HEK293T (cell line): ENCODE data around the gene KLK14.

Experiments used
- CTCF ChIA-PET: fragments of 350-600 bp; formaldehyde crosslinking; extraction: SDS; loops from one replicate; lab custom pipeline; 2021; ENCODE audit warnings: antibody characterized with exemption, inconsistent platforms; lab: Yijun Ruan, JAX
- POLR2A ChIA-PET: fragments of 350-600 bp; formaldehyde crosslinking; extraction: SDS; loops from one replicate; lab custom pipeline; 2020; ENCODE audit warnings: antibody characterized with exemption, inconsistent platforms; lab: Yijun Ruan, JAX
- DNase-seq: peaks from one replicate; pipeline ENCODE4 v3.0.0; 2012; ENCODE audit warnings: mixed read lengths; ENCODE audit errors: extremely low spot score
- ARNT ChIP-seq: fragments of 450-650 bp; IDR thresholded peaks from 2 replicates; pipeline ENCODE4 v1.6.1; 2017; ENCODE audit warnings: mild to moderate bottlenecking
- BHLHE40 ChIP-seq: fragments of 450-650 bp; IDR thresholded peaks from 2 replicates; pipeline ENCODE4 v1.6.1; 2016; ENCODE audit warnings: mild to moderate bottlenecking, moderate library complexity, borderline replicate concordance
- CTBP1 ChIP-seq: fragments of 450-650 bp; IDR thresholded peaks from 2 replicates; pipeline ENCODE4 v1.6.1; 2016; ENCODE audit warnings: borderline replicate concordance
- ELF4 ChIP-seq: fragments of 450-650 bp; IDR thresholded peaks from 2 replicates; pipeline ENCODE4 v1.6.1; 2017; ENCODE audit warnings: antibody characterized with exemption
- FOXA1 ChIP-seq: fragments of 450-650 bp; IDR thresholded peaks from 2 replicates; pipeline ENCODE4 v1.6.1; 2016; ENCODE audit warnings: mild to moderate bottlenecking
- FOXK2 ChIP-seq: fragments of 450-650 bp; IDR thresholded peaks from 2 replicates; pipeline ENCODE4 v1.6.1; 2016; ENCODE audit warnings: mild to moderate bottlenecking
- FOXM1 ChIP-seq: fragments of 450-650 bp; IDR thresholded peaks from 2 replicates; pipeline ENCODE4 v1.6.1; 2017; ENCODE audit warnings: mild to moderate bottlenecking, borderline replicate concordance
- HDGF ChIP-seq: fragments of 450-650 bp; IDR thresholded peaks from 2 replicates; pipeline ENCODE4 v1.6.1; 2017; ENCODE audit warnings: antibody characterized with exemption, borderline replicate concordance
- L3MBTL2 ChIP-seq: fragments of 450-650 bp; conservative IDR thresholded peaks from 2 replicates; pipeline ENCODE4 v1.6.1; 2016; ENCODE audit warnings: mild to moderate bottlenecking
- LEF1 ChIP-seq: fragments of 450-650 bp; IDR thresholded peaks from 2 replicates; pipeline ENCODE4 v1.6.1; 2017; ENCODE audit warnings: mild to moderate bottlenecking, borderline replicate concordance
- NFRKB ChIP-seq: fragments of 450-650 bp; IDR thresholded peaks from 2 replicates; pipeline ENCODE4 v1.6.1; 2016; ENCODE audit warnings: mild to moderate bottlenecking, moderate library complexity
- PKNOX1 ChIP-seq: fragments of 450-650 bp; IDR thresholded peaks from 2 replicates; pipeline ENCODE4 v1.6.1; 2016
- SP1 ChIP-seq: fragments of 450-650 bp; IDR thresholded peaks from 2 replicates; pipeline ENCODE4 v1.6.1; 2017
- SUZ12 ChIP-seq: fragments of 450-650 bp; IDR thresholded peaks from 2 replicates; pipeline ENCODE4 v1.6.1; 2016; ENCODE audit warnings: mild to moderate bottlenecking
- TARDBP ChIP-seq: fragments of 450-650 bp; IDR thresholded peaks from 2 replicates; pipeline ENCODE4 v1.6.1; 2016
- ZNF384 ChIP-seq: fragments of 450-650 bp; IDR thresholded peaks from 2 replicates; pipeline ENCODE4 v1.6.1; 2016

Gene KLK14

GRCh38 chr19:51103926-51104341 lies 21.2 kb upstream of the KLK14 start:
- POLR2A ChIA-PET = no interaction called here
- CTCF ChIA-PET = no interaction called here
- TF ChIP-seq HDGF = no peak
- TF ChIP-seq CTBP1 = no peak
- no peak for TF ChIP-seq ELF4
- no peak for TF ChIP-seq TARDBP
- no peak for TF ChIP-seq SUZ12
- no peak for TF ChIP-seq FOXA1
- TF ChIP-seq SP1 = no peak
- TF ChIP-seq ARNT = no peak
- TF ChIP-seq NFRKB = no peak
- no peak for TF ChIP-seq BHLHE40
- no peak for TF ChIP-seq L3MBTL2
- no peak for TF ChIP-seq FOXM1
- no peak for TF ChIP-seq LEF1
- TF ChIP-seq ZNF384 = no peak
- TF ChIP-seq FOXK2 = no peak
- TF ChIP-seq PKNOX1 = no peak
- DNase-seq = no peak

- DNase-seq = no peak
- ChIA-PET POLR2A (no interaction called here), CTCF (no interaction called here)
- no peak for TF ChIP-seq FOXK2
- no peak for TF ChIP-seq ARNT
- no peak for TF ChIP-seq BHLHE40
- TF ChIP-seq CTBP1 = no peak
- no peak for TF ChIP-seq NFRKB
- no peak for TF ChIP-seq LEF1
- TF ChIP-seq HDGF = no peak
- no peak for TF ChIP-seq FOXA1
- no peak for TF ChIP-seq L3MBTL2
- no peak for TF ChIP-seq ELF4
- TF ChIP-seq FOXM1 = no peak
- no peak for TF ChIP-seq SUZ12
- TF ChIP-seq SP1 = no peak
- TF ChIP-seq ZNF384 = no peak
- TF ChIP-seq TARDBP = no peak
- no peak for TF ChIP-seq PKNOX1
Measured at GRCh38 chr19:51102991-51103390, 20.3 kb upstream of the KLK14 start.

- ChIA-PET CTCF (no interaction called here), POLR2A (no interaction called here)
- TF ChIP-seq PKNOX1 (no peak), FOXM1 (no peak), LEF1 (no peak), ZNF384 (no peak), ELF4 (no peak), TARDBP (no peak), L3MBTL2 (no peak), ARNT (no peak), FOXK2 (no peak), SUZ12 (no peak)
- no peak for DNase-seq
Measured at GRCh38 chr19:51101171-51101865, 18.6 kb upstream of the KLK14 start.

- ChIA-PET CTCF (no interaction called here), POLR2A (no interaction called here)
- DNase-seq = no peak
Measured at GRCh38 chr19:51100601-51101000, 17.9 kb upstream of the KLK14 start.

GRCh38 chr19:51099047-51099382 lies 16.3 kb upstream of the KLK14 start:
- TF ChIP-seq FOXA1 (no peak), BHLHE40 (no peak), SUZ12 (no peak), CTBP1 (no peak), NFRKB (no peak), TARDBP (no peak), FOXM1 (no peak), ARNT (no peak), LEF1 (no peak), ELF4 (no peak), HDGF (no peak), ZNF384 (no peak)
- ChIA-PET CTCF (no interaction called here), POLR2A (no interaction called here)
- no peak for DNase-seq

More at GRCh38 chr19:51100601-51101000, 17.9 kb upstream of the KLK14 start:
- TF ChIP-seq BHLHE40 = no peak
- no peak for TF ChIP-seq ZNF384
- no peak for TF ChIP-seq PKNOX1
- TF ChIP-seq SUZ12 = no peak
- TF ChIP-seq LEF1 = no peak
- TF ChIP-seq L3MBTL2 = no peak
- TF ChIP-seq FOXM1 = no peak
- no peak for TF ChIP-seq HDGF
- TF ChIP-seq NFRKB = no peak
